ENCODE data around the gene DGCR8.

The DGCR8 gene

DNA sequence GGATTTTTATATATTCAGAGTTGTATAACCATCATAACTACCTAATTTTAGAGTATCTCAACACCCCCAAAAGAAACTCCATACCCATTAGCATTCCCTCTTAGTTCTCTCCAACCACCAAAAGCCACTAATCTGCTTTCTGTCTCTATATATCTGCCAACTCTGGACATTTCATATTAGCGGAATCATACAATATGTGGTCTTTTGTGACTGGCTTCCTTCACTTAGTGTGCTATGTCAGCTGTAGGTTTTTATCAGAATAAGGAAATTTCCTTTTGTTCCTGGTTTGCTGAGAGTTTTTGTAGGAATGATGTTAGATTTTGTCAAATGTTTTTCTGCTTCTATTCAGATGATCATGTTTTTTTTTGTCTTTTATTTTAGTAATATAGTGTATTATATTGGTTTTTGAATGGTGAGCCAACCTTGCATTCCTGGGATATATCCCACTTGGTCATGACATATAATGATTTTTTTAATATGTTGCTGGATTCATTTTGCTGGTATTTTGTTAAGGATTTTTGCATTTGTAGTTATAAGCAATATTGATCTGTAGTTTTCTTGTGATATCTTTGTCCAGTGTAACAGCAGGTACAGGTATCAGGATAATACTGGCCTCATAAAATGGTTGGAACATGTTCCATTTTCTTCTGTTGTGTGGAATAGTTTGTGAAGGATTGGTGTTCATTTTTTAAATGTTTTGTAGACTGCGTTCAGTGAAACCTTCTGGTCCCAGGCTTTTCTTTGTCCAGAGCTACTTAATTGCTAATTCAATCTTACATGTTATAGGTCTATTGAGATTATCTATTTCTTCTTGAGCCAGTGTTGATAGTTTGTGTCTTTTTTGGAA, 16.8 kb downstream of the DGCR8 start:
- TF ChIP-seq, protein P1, sequence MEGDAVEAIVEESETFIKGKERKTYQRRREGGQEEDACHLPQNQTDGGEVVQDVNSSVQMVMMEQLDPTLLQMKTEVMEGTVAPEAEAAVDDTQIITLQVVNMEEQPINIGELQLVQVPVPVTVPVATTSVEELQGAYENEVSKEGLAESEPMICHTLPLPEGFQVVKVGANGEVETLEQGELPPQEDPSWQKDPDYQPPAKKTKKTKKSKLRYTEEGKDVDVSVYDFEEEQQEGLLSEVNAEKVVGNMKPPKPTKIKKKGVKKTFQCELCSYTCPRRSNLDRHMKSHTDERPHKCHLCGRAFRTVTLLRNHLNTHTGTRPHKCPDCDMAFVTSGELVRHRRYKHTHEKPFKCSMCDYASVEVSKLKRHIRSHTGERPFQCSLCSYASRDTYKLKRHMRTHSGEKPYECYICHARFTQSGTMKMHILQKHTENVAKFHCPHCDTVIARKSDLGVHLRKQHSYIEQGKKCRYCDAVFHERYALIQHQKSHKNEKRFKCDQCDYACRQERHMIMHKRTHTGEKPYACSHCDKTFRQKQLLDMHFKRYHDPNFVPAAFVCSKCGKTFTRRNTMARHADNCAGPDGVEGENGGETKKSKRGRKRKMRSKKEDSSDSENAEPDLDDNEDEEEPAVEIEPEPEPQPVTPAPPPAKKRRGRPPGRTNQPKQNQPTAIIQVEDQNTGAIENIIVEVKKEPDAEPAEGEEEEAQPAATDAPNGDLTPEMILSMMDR (IDR thresholded peaks at IDR 0.05; ENCODE audit: control insufficient read depth, insufficient read depth, low read depth, low read length, missing control alignments): no peak
- no peak for DNase-seq (ENCODE audit: low read depth)
- H3K4me3 ChIP-seq (ENCODE audit: control insufficient read depth, low read depth, low read length): no peak overlapping the region

DNA sequence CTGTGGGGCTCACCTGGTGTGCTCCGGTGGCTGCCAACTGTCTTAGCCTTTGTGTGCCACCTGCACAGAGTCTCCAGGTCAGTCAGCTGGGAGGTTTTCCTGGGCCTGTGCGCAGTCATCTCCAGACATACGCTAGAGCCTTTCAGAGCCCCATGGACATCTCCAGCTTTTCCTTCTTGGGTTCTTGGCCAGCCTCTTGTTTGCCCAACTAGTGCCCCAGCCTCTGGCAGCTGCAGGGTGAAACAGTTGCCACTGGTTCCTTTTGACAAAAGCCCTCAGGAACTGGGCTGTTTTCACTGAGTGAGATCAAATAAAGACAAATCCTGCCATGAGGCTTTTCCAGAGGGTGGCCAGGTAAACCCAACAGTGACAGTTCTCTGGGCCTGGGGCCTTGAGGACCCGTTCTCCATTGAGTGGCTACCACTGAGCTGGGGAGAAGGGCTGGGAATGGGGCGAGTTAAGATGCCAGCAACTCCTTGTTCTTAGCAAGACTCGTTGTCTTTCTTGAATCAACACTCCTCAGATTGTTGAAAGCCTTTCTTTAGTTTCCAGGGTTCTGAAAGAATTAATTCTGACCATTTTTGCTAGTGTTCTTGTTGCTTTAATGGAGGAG, 19.2 kb downstream of the DGCR8 start:
- no peak overlapping the region for H3K4me3 ChIP-seq (ENCODE audit: control insufficient read depth, low read depth, low read length)
- TF ChIP-seq, protein P1 (IDR thresholded peaks at IDR 0.05; ENCODE audit: control insufficient read depth, insufficient read depth, low read depth, low read length, missing control alignments): no peak
- no peak for DNase-seq (ENCODE audit: low read depth)

- no peak overlapping the region for H3K4me3 ChIP-seq (ENCODE audit: control insufficient read depth, low read depth, low read length)
- TF ChIP-seq, protein P1 (IDR thresholded peaks at IDR 0.05; ENCODE audit: control insufficient read depth, insufficient read depth, low read depth, low read length, missing control alignments): no peak
- DNase-seq (ENCODE audit: low read depth): no peak
These were observed 21.6 kb downstream of the DGCR8 start for GRCh38 chr22:20101638-20102037.

GRCh38 chr22:20102203-20102780, 22.3 kb downstream of the DGCR8 start:
- DNase-seq (ENCODE audit: low read depth): no peak
- H3K4me3 ChIP-seq (ENCODE audit: control insufficient read depth, low read depth, low read length): no peak overlapping the region

DNA sequence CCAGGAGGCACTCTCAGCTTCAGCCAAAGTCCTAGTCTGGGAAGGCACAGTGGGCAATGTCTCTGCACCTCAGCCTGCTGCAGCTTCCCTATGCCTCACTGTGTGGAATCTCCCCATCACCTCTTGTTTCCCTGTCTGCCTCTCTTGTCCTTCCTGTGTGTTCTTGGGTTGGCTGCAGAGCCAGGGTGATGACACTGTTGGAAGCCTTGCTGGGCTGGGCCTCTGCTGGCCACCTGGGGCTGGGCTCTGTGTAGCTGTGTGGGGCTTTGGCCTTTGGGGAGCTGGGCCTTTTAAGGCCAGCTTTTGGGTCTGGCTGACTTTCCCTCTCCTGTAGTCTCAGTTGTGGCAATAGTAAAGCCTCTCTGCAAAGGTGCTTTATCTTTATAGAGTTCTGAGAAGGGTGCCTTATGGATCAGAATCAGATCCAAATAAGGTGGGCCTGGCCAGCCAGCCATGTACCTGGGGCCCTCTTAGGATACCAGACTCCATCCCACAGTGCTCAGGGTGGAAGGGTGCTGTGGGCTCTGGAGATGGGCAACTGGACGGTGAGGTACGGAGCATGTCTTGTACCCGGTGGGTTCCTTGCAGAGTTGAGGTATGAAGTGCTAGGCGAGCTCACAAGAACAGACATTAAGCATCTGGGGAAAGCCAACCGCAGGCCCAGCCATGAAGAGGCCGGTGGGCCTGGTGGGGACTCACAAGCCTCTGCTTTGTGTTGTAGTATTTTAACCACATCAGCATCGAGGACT, 25.6 kb downstream of the DGCR8 start:
- TF ChIP-seq, protein P1 (IDR thresholded peaks at IDR 0.05; ENCODE audit: control insufficient read depth, insufficient read depth, low read depth, low read length, missing control alignments): no peak
- H3K4me3 ChIP-seq (ENCODE audit: control insufficient read depth, low read depth, low read length): no peak overlapping the region
- no peak for DNase-seq (ENCODE audit: low read depth)

More at GRCh38 chr22:20102203-20102780, 22.3 kb downstream of the DGCR8 start:
- TF ChIP-seq, protein P1 (IDR thresholded peaks at IDR 0.05; ENCODE audit: control insufficient read depth, insufficient read depth, low read depth, low read length, missing control alignments): no peak

- TF ChIP-seq, protein P1 (IDR thresholded peaks at IDR 0.05; ENCODE audit: control insufficient read depth, insufficient read depth, low read depth, low read length, missing control alignments): no peak
- H3K4me3 ChIP-seq (ENCODE audit: control insufficient read depth, low read depth, low read length): no peak overlapping the region
- no peak for DNase-seq (ENCODE audit: low read depth)
These were observed 26.3 kb downstream of the DGCR8 start for GRCh38 chr22:20106205-20106848.
